Type B pancreatic cell (in vitro differentiated cells): Measurements from ENCODE around the gene NCAM1. TPM values are rescaled to one million over a fixed set of nuclear protein-coding genes. Genes with fewer than 3 reads are reported as not detected.

Experiments
- DNase-seq: peaks from one replicate; pipeline ENCODE4 v3.0.0; 2021; ENCODE audit warnings: mixed read lengths; ENCODE audit not compliant: unreplicated experiment; ENCODE audit errors: extremely low spot score
- H3K27ac Mint-ChIP-seq: 2 replicates; pipeline ENCODE4 v1.8.0; 2021; ENCODE audit warnings: mild to moderate bottlenecking, mixed read lengths
- H3K27me3 Mint-ChIP-seq: 2 replicates; pipeline ENCODE4 v1.8.0; 2021; ENCODE audit warnings: mixed read lengths
- H3K36me3 Mint-ChIP-seq: 2 replicates; pipeline ENCODE4 v1.8.0; 2021; ENCODE audit warnings: mixed read lengths
- H3K4me1 Mint-ChIP-seq: one replicate; pipeline ENCODE4 v1.8.0; 2021; ENCODE audit warnings: mixed read lengths; ENCODE audit not compliant: unreplicated experiment
- H3K4me3 Mint-ChIP-seq: 2 replicates; pipeline ENCODE4 v1.8.0; 2021; ENCODE audit warnings: mild to moderate bottlenecking, mixed read lengths
- H3K9me3 Mint-ChIP-seq: 2 replicates; pipeline ENCODE4 v1.8.0; 2021; ENCODE audit warnings: mixed read lengths
- total RNA-seq: library from RNA; stranded (reverse); gene quantifications from 2 replicates; pipeline ENCODE4 v1.2.1, GENCODE V29; 2021; ENCODE audit warnings: low replicate concordance
- TF ChIP-seq, protein P1 (sequence below): fragments of 200-600 bp; sonication (generic); conservative IDR thresholded peaks from 2 replicates; pipeline ENCODE4 v1.5.0; 2021; ENCODE audit warnings: antibody characterized with exemption, mild to moderate bottlenecking

NCAM1 gene
- total RNA-seq, 1 donor from 2014 or later, result 106 TPM

DNA sequence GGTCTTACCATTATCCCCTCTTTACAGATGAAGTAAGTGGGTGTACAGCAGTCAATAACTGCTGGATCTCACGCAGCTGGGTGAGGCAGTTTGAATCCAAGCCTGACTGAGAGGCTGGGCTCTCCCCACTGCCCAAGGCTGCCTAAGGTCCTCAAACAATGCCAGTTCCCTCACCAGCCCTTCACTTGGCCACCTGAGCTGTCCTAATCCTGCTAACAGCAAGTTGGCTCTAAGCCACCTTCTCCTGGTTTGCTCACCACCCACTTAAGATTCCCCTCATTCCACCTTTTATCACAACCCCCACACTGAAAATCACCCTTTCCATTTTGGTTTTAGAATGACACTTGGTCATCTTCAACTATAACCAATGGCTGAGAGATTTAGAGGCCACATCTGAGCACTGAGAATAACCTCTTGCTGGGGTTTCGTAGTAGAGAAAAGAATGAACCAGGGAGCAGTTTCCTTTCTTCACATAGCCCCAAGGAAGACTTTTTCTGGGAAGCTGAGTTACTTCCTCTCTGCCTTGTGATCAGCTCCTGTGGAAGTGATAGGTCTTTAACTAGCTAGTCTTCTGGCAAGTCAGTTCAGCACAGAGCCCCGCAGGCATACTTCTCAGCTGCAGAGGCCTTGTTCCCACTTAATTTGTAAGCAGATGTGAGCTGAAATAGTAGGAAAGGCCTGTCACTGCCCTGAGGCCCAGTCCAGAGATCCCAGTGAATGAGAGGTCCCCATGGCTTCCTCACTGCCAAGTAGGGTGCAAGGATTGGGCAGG lies 295.4 kb downstream of the NCAM1 start:
- Mint-ChIP-seq H3K9me3 (no peaks in the 10 kb centered on the region), H3K36me3 (peaks cover 11% of the 10 kb centered on the region), H3K27ac (no peak overlapping the region), H3K4me1 (peaks cover 20% of the 10 kb centered on the region), H3K27me3 (peaks cover 5% of the 10 kb centered on the region), H3K4me3 (no peak overlapping the region)
- TF ChIP-seq, protein P1, sequence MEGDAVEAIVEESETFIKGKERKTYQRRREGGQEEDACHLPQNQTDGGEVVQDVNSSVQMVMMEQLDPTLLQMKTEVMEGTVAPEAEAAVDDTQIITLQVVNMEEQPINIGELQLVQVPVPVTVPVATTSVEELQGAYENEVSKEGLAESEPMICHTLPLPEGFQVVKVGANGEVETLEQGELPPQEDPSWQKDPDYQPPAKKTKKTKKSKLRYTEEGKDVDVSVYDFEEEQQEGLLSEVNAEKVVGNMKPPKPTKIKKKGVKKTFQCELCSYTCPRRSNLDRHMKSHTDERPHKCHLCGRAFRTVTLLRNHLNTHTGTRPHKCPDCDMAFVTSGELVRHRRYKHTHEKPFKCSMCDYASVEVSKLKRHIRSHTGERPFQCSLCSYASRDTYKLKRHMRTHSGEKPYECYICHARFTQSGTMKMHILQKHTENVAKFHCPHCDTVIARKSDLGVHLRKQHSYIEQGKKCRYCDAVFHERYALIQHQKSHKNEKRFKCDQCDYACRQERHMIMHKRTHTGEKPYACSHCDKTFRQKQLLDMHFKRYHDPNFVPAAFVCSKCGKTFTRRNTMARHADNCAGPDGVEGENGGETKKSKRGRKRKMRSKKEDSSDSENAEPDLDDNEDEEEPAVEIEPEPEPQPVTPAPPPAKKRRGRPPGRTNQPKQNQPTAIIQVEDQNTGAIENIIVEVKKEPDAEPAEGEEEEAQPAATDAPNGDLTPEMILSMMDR, result no peak
- no peak for DNase-seq

DNA sequence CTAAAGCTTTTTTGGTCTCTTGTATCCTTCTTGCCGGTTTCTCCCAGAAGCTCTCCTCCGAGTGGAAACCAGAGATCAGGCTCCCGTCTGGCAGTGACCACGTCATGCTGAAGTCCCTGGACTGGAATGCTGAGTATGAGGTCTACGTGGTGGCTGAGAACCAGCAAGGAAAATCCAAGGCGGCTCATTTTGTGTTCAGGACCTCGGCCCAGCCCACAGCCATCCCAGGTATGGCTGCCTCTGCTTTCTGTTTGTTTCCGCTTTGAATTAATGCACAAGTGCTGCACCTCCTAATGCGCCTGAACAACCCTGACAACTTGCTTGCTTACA lies 298.8 kb downstream of the NCAM1 start:
- TF ChIP-seq, protein P1, result no peak
- no peak overlapping the region for H3K4me3 Mint-ChIP-seq
- no peaks in the 10 kb centered on the region for H3K27me3 Mint-ChIP-seq
- no peak overlapping the region for H3K27ac Mint-ChIP-seq
- no peaks in the 10 kb centered on the region for H3K9me3 Mint-ChIP-seq
- peaks cover 20% of the 10 kb centered on the region for H3K36me3 Mint-ChIP-seq
- H3K4me1 Mint-ChIP-seq, result peaks cover 1% of the 10 kb centered on the region
- no peak for DNase-seq

DNA sequence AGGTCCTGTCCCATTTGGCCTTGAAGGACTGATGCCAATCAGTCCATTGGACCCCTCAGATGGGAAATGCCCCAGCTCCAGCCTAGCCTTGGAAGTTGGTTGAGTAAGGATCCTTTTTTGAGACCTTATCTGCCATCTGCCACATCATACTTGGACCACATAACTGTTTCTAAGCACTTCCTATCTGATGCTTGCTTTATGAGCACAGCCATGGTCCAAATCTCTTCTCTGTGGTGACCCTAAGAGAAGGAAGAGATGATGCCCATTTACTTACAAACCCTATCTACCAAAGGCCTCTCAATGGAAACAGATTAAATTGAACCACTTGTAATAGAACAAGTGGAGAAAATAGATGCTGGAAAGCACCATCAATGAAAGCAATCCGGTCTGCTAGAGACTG lies 299.3 kb downstream of the NCAM1 start:
- no peaks in the 10 kb centered on the region for H3K27me3 Mint-ChIP-seq
- DNase-seq, result no peak
- peaks cover 20% of the 10 kb centered on the region for H3K36me3 Mint-ChIP-seq
- no peak overlapping the region for H3K27ac Mint-ChIP-seq
- H3K4me1 Mint-ChIP-seq, result no peaks in the 10 kb centered on the region
- H3K4me3 Mint-ChIP-seq, result no peak overlapping the region
- TF ChIP-seq, protein P1, result no peak
- H3K9me3 Mint-ChIP-seq, result no peaks in the 10 kb centered on the region

DNA sequence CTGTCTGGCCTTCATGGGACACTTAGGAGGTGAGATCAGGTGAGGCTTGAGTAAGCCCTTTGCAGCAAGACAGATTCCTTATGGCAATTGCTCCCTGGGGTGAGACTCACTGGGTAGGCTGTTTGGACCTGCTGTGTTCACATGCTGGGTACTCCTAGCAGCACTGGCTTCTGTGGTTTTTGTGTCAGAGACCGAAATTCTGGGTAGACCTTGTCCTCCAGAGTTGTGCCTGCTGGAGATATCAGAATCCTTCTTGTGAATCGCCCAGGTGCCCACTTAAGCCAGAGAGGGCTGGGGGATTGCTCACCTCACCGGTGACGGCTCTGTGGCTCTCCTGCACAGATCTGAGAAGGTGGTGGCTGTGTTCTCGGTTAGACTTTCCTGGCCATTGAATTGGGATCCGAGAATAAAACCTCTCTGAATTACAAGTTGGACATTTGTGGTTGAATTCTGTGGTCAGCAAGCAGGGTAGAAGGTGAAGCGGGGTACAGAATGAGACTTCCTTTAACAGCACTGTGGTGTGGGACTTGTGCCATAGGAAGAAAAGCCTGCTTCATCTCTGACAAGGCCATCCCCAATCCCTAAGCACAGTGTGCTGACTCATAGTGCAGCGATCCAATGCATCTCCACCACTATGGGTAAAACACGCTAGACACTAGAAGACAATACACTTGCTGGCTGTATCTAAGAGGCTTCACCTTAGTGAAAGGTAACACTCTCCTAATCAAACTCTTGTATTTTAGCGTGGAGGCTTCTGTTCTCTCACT lies 300.7 kb downstream of the NCAM1 start:
- TF ChIP-seq, protein P1, result no peak
- DNase-seq, result no peak
- H3K27ac Mint-ChIP-seq, result no peak overlapping the region
- no peaks in the 10 kb centered on the region for H3K27me3 Mint-ChIP-seq
- H3K4me3 Mint-ChIP-seq, result no peak overlapping the region
- no peaks in the 10 kb centered on the region for H3K9me3 Mint-ChIP-seq
- no peaks in the 10 kb centered on the region for H3K4me1 Mint-ChIP-seq
- peaks cover 20% of the 10 kb centered on the region for H3K36me3 Mint-ChIP-seq

DNA sequence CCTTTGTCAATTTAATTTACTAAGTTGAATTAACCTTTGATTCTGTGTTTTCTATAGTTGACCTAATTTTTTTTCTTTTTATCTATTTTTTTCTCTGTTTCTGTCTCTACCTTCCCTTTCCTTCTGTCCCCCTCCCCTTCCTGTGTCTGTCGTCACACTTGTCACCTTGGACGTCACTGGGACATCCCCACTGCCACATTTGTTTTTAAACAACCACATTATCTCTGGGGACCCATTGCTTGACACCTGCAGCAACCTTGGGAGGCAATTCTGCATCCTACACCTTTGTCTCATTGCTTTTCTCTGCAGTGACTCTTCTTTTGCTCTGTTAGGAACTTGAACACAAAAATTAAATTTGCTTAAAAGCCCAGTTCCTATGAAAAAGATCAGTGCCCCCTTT lies 301.4 kb downstream of the NCAM1 start:
- no peak for DNase-seq
- H3K27me3 Mint-ChIP-seq, result no peaks in the 10 kb centered on the region
- TF ChIP-seq, protein P1, result no peak
- H3K36me3 Mint-ChIP-seq, result peaks cover 25% of the 10 kb centered on the region
- H3K4me1 Mint-ChIP-seq, result no peaks in the 10 kb centered on the region
- H3K9me3 Mint-ChIP-seq, result no peaks in the 10 kb centered on the region
- no peak overlapping the region for H3K4me3 Mint-ChIP-seq
- no peak overlapping the region for H3K27ac Mint-ChIP-seq
